BLaER1 treated with 17β-estradiol and CSF1 and Interleukin-3, amounts not matched to agents 10 nM and 100 nM (cell line): Measurements from ENCODE around the gene RAB33B.
A peak's percentile ranks its signal among the peaks of the same experiment; 100 is the strongest.

ENCODE experiments used
- H3K27ac ChIP-seq, 11 experiments: shearing (Covaris generic); formaldehyde crosslinking; 2 replicates each; pipeline ENCODE4 v1.8.1; 2022
- H3K27me3 ChIP-seq, 11 experiments: shearing (Covaris generic); formaldehyde crosslinking; 2 replicates each; pipeline ENCODE4 v1.8.1; 2022
- H3K36me3 ChIP-seq, 11 experiments: shearing (Covaris generic); formaldehyde crosslinking; 2 replicates each; pipeline ENCODE4 v1.8.1; 2022
- H3K4me1 ChIP-seq, 10 experiments: shearing (Covaris generic); formaldehyde crosslinking; 2 replicates each; pipeline ENCODE4 v1.8.1; 2022
- H3K4me2 ChIP-seq, 11 experiments: shearing (Covaris generic); formaldehyde crosslinking; 2 replicates each; pipeline ENCODE4 v1.8.1; 2022
- H3K4me3 ChIP-seq, 10 experiments: shearing (Covaris generic); formaldehyde crosslinking; 2 replicates each; pipeline ENCODE4 v1.8.1; 2022
- H3K9ac ChIP-seq, 11 experiments: shearing (Covaris generic); formaldehyde crosslinking; 2 replicates each; pipeline ENCODE4 v1.8.1; 2022
- H3K9me3 ChIP-seq, 11 experiments: shearing (Covaris generic); formaldehyde crosslinking; replicated peaks in 1 of 11; 2 replicates each; pipeline ENCODE4 v1.8.1; 2022
- H4K20me1 ChIP-seq, 11 experiments: shearing (Covaris generic); formaldehyde crosslinking; 2 replicates each; pipeline ENCODE4 v1.8.1; 2022
- Cebpa-rat ChIP-seq, 11 experiments: shearing (Covaris generic); IDR thresholded peaks; 2 replicates each; pipeline ENCODE4 v1.8.1; 2022

Gene RAB33B

DNA sequence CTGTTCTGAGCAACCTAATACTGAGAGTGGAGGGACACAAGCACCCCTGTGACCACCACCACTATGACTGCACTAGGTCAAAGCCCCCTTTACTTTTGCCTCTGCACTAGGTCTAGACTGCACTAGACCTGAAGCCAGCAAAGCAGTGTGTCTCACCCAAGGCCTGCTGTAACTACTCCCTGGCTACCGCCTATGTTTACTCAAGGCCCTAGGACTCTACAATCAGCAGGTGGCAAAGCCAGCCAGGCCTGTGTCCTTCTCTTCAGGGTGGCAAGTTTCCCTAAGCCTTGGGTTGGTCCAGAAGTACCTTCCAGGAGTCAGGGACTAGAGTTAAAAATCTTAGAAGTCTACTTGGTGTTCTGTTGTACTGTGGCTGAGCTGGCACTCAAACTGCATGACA lies 15.9 kb downstream of the RAB33B start:
- Histone ChIP-seq H4K20me1 (peaks cover 0 to 34% (median 3%) of the 10 kb centered on the region in 11 experiments; a peak in 8 of 22 replicates), H3K36me3 (peaks cover 33 to 69% (median 58%) of the 10 kb centered on the region in 11 experiments), H3K4me3 (no peak overlapping the region), H3K27ac (no peak overlapping the region), H3K4me2 (no peak overlapping the region), H3K9me3 (peaks cover 47 to 75% (median 65%) of the 10 kb centered on the region in 11 experiments), H3K9ac (no peak overlapping the region), H3K27me3 (no peaks in the 10 kb centered on the region), H3K4me1 (no peaks in the 10 kb centered on the region)
- TF ChIP-seq Cebpa-rat (IDR thresholded peaks at IDR 0.05) = no peak

GRCh38 chr4:139470295-139470694 lies 16.4 kb downstream of the RAB33B start:
- Histone ChIP-seq H3K27ac (no peak overlapping the region), H3K9ac (no peak overlapping the region), H3K4me1 (no peaks in the 10 kb centered on the region), H3K9me3 (peaks cover 47 to 75% (median 65%) of the 10 kb centered on the region in 11 experiments), H3K4me2 (no peak overlapping the region), H3K4me3 (no peak overlapping the region), H3K27me3 (no peaks in the 10 kb centered on the region), H3K36me3 (peaks cover 33 to 69% (median 58%) of the 10 kb centered on the region in 11 experiments), H4K20me1 (peaks cover 0 to 34% (median 3%) of the 10 kb centered on the region in 11 experiments; a peak in 8 of 22 replicates)
- no peak for TF ChIP-seq Cebpa-rat (IDR thresholded peaks at IDR 0.05)

DNA sequence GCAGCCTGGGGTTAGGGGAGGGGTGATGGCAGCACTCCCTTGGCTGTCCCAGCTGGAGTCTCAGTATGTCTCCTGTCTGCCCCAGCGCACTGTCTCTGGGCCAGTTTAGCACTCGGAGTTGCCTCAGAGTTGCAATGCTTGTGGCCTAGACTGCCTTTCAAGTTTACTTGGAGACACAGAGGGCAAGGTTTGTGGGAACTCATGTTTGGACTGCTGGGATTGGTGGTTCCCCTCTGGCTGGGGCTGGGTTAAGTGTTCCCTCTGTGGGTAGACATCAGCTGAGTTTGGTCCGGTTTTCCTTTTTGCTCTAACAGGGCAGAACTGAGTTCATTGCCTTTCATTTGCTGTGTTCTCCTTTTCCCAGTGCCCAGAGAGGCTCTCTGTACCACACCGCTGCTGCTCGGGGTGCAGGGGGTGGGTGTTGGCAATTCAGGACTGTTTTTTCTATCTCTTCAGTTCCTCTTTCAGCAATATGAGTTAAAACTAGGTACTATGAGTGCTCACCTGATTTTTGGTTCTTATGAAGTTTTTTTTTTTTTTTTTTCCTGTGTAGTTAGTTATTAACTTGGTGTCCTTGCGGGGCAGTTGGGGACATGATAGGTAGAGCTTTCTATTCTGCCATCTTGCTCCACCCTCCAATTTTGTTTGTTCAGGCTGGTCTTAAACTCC lies 17.2 kb downstream of the RAB33B start:
- TF ChIP-seq Cebpa-rat (IDR thresholded peaks at IDR 0.05) = no peak
- H3K9me3 ChIP-seq = peaks cover 47 to 71% (median 58%) of the 10 kb centered on the region in 11 experiments

GRCh38 chr4:139472852-139473251 lies 18.9 kb downstream of the RAB33B start:
- no peak overlapping the region for H3K27ac ChIP-seq
- H3K4me3 ChIP-seq = no peak overlapping the region
- H3K27me3 ChIP-seq = no peaks in the 10 kb centered on the region
- peaks cover 41 to 56% (median 51%) of the 10 kb centered on the region in 11 experiments for H3K9me3 ChIP-seq
- peaks cover 33 to 64% (median 53%) of the 10 kb centered on the region in 11 experiments for H3K36me3 ChIP-seq
- no peak for TF ChIP-seq Cebpa-rat (IDR thresholded peaks at IDR 0.05)
- H3K4me1 ChIP-seq = no peaks in the 10 kb centered on the region
- no peak overlapping the region for H3K9ac ChIP-seq
- no peak overlapping the region for H3K4me2 ChIP-seq
- H4K20me1 ChIP-seq = peaks cover 0 to 22% (median 0%) of the 10 kb centered on the region in 11 experiments; a peak in 5 of 22 replicates

More for the DNA sequence above, 17.2 kb downstream of the RAB33B start:
- no peak overlapping the region for H3K4me2 ChIP-seq
- H3K27ac ChIP-seq = no peak overlapping the region
- H3K36me3 ChIP-seq = peaks cover 33 to 69% (median 58%) of the 10 kb centered on the region in 11 experiments
- no peak overlapping the region for H3K9ac ChIP-seq
- H3K4me1 ChIP-seq = no peaks in the 10 kb centered on the region
- peaks cover 0 to 28% (median 0%) of the 10 kb centered on the region in 11 experiments; a peak in 7 of 22 replicates for H4K20me1 ChIP-seq
- no peaks in the 10 kb centered on the region for H3K27me3 ChIP-seq
- no peak overlapping the region for H3K4me3 ChIP-seq

- Histone ChIP-seq H3K4me3 (no peak overlapping the region), H3K4me1 (no peaks in the 10 kb centered on the region), H3K9ac (no peak overlapping the region), H3K27me3 (no peaks in the 10 kb centered on the region), H3K36me3 (peaks cover 19 to 33% (median 27%) of the 10 kb centered on the region in 11 experiments), H3K9me3 (peaks cover 7 to 21% (median 16%) of the 10 kb centered on the region in 11 experiments), H4K20me1 (0 out of 22 replicates have a peak, but pooled peaks cover 0 to 2% (median 0%) of the 10 kb centered on the region in 11 experiments), H3K27ac (no peak overlapping the region), H3K4me2 (no peak overlapping the region)
- TF ChIP-seq Cebpa-rat (IDR thresholded peaks at IDR 0.05) = no peak
These were observed 22.4 kb downstream of the RAB33B start for GRCh38 chr4:139476363-139476762.

DNA sequence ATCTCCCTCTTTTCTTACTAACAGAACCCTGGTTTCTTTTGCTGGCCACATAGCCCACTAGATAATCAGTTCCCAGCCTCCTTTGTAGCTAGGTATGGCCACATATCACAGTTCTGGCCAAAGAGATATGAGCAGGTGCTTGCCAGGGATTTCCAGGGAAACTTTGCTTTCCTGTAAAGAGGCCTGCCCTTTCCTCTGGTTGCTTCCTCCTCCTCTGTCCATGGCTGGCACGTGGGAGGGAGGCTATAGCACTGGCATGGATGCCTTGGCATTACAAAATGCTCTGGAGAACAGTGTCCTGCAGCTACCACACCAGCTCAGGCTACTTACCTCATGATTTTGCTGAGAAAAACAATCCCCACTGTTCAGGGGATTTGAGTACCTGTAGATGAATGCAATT lies 27.5 kb downstream of the RAB33B start:
- H3K4me2 ChIP-seq = no peak overlapping the region

GRCh38 chr4:139483000-139483399 lies 29.1 kb downstream of the RAB33B start:
- no peak for TF ChIP-seq Cebpa-rat (IDR thresholded peaks at IDR 0.05)
- H3K9me3 ChIP-seq = no peaks in the 10 kb centered on the region
- no peak overlapping the region for H3K4me2 ChIP-seq
- H4K20me1 ChIP-seq = no peaks in the 10 kb centered on the region
- no peaks in the 10 kb centered on the region for H3K27me3 ChIP-seq
- no peak overlapping the region for H3K9ac ChIP-seq
- no peak overlapping the region for H3K27ac ChIP-seq
- peaks cover 0 to 19% (median 0%) of the 10 kb centered on the region in 10 experiments; a peak in 7 of 20 replicates for H3K4me1 ChIP-seq
- H3K36me3 ChIP-seq = 0 out of 22 replicates have a peak, but pooled peaks cover 0 to 4% (median 0%) of the 10 kb centered on the region in 11 experiments
- no peak overlapping the region for H3K4me3 ChIP-seq

More for the DNA sequence above, 27.5 kb downstream of the RAB33B start:
- H3K27me3 ChIP-seq = no peaks in the 10 kb centered on the region
- H3K4me1 ChIP-seq = peaks cover 0 to 19% (median 0%) of the 10 kb centered on the region in 10 experiments; a peak in 7 of 20 replicates
- 0 out of 22 replicates have a peak, but pooled peaks cover 0 to 4% (median 0%) of the 10 kb centered on the region in 11 experiments for H3K36me3 ChIP-seq
- no peak overlapping the region for H3K9ac ChIP-seq
- no peak overlapping the region for H3K27ac ChIP-seq
- no peak for TF ChIP-seq Cebpa-rat (IDR thresholded peaks at IDR 0.05)
- no peaks in the 10 kb centered on the region for H4K20me1 ChIP-seq
- no peaks in the 10 kb centered on the region for H3K9me3 ChIP-seq
- no peak overlapping the region for H3K4me3 ChIP-seq

- H3K27me3 ChIP-seq = no peaks in the 10 kb centered on the region
- no peak for TF ChIP-seq Cebpa-rat (IDR thresholded peaks at IDR 0.05)
- H3K9me3 ChIP-seq = no peaks in the 10 kb centered on the region
- H3K36me3 ChIP-seq = 0 out of 22 replicates have a peak, but pooled peaks cover 0 to 4% (median 0%) of the 10 kb centered on the region in 11 experiments
- H3K4me3 ChIP-seq = no peak overlapping the region
- H3K4me1 ChIP-seq = peaks cover 0 to 19% (median 0%) of the 10 kb centered on the region in 10 experiments; a peak in 7 of 20 replicates
- H3K4me2 ChIP-seq = peak overlapping the region in 3 of 11 experiments; percentile 0 to 55 (median 24); a peak in 3 of 22 replicates
- H4K20me1 ChIP-seq = no peaks in the 10 kb centered on the region
- H3K27ac ChIP-seq = 0 out of 22 replicates have a peak overlapping the region, but pooled peaks of 1 of the 11 experiments have one; percentile 18
- no peak overlapping the region for H3K9ac ChIP-seq
These were observed 30.9 kb downstream of the RAB33B start for GRCh38 chr4:139484783-139485311.

GRCh38 chr4:139488442-139488841 lies 34.5 kb downstream of the RAB33B start:
- no peaks in the 10 kb centered on the region for H3K27me3 ChIP-seq
- H3K9ac ChIP-seq = no peak overlapping the region
- H3K36me3 ChIP-seq = no peaks in the 10 kb centered on the region
- H3K9me3 ChIP-seq = no peaks in the 10 kb centered on the region
- H3K4me3 ChIP-seq = no peak overlapping the region
- no peak overlapping the region for H3K4me2 ChIP-seq
- TF ChIP-seq Cebpa-rat (IDR thresholded peaks at IDR 0.05) = no peak
- peaks cover 0 to 17% (median 0%) of the 10 kb centered on the region in 10 experiments; a peak in 7 of 20 replicates for H3K4me1 ChIP-seq
- H4K20me1 ChIP-seq = no peaks in the 10 kb centered on the region
- no peak overlapping the region for H3K27ac ChIP-seq
